Measurements from ENCODE around the gene ARPC4.

DNA sequence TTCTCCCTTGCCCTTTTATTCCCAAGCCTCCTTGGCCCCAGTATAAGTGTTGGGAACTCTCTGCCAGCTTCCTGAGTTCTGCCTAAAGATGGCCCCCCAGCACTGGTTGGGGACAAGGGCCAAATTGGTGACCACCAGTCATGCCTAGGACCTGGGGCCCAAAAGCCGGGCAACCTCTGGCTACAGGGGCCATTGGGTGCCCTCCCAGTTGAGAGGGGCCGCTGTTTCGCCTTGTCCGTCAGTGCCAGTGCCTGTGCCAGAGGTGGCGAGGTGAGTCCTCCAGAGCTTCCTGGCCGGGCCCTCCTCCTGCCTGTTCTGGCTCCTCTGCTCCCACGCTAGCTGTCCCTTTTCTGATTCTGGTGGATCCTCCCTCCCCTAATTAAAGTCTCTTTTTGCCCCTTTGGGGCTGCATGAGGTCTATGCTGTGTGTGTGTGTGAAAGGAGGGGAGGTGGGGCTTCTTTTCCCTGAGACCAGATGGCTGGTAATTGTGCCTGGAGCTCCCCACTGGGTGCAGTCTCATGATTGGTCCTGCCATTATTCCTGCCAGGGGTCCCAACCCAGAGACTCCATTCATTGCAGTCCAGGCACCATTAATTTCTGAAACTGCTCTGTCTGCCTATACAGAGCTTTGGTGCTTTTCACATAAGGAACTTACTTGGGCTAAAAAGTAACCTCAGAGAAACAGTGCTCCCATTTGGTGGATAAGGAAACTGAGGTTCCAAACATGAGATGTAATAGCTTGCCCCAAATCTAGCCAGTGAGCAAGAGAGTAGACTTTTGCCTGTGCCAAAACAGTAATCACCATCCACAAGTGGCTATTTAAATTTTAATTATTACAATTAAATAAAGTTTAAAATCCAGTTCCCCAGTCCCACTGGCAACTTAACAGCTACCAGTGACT, 14.1 kb downstream of the ARPC4 start:
- TF ChIP-seq, protein P1, sequence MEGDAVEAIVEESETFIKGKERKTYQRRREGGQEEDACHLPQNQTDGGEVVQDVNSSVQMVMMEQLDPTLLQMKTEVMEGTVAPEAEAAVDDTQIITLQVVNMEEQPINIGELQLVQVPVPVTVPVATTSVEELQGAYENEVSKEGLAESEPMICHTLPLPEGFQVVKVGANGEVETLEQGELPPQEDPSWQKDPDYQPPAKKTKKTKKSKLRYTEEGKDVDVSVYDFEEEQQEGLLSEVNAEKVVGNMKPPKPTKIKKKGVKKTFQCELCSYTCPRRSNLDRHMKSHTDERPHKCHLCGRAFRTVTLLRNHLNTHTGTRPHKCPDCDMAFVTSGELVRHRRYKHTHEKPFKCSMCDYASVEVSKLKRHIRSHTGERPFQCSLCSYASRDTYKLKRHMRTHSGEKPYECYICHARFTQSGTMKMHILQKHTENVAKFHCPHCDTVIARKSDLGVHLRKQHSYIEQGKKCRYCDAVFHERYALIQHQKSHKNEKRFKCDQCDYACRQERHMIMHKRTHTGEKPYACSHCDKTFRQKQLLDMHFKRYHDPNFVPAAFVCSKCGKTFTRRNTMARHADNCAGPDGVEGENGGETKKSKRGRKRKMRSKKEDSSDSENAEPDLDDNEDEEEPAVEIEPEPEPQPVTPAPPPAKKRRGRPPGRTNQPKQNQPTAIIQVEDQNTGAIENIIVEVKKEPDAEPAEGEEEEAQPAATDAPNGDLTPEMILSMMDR (IDR thresholded peaks at IDR 0.05), result no peak
- TF ChIP-seq POLR2A (IDR thresholded peaks at IDR 0.05) (no peak), POLR2AphosphoS5 (IDR thresholded peaks at IDR 0.05) (no peak), EP300 (IDR thresholded peaks at IDR 0.05) (no peak)
